ENCODE data around the gene TDRD3. TPM values are rescaled to one million over a fixed set of nuclear protein-coding genes. Genes with fewer than 3 reads are reported as not detected.

The TDRD3 gene
- total RNA-seq, 1 donor from 2014 or later, result 17.3 TPM

- no peak overlapping the region for H3K27ac Mint-ChIP-seq (ENCODE audit: unreplicated experiment)
- H3K36me3 Mint-ChIP-seq (ENCODE audit: low read depth, unreplicated experiment), result no peaks in the 10 kb centered on the region
- H3K4me3 Mint-ChIP-seq (ENCODE audit: unreplicated experiment), result no peak overlapping the region
- DNase-seq (ENCODE audit: low spot score), result no peak
- TF ChIP-seq CTCF (IDR thresholded peaks at IDR 0.05; ENCODE audit: unreplicated experiment), result no peak
- H3K9me3 Mint-ChIP-seq (ENCODE audit: unreplicated experiment), result no peaks in the 10 kb centered on the region
- H3K27me3 Mint-ChIP-seq (ENCODE audit: unreplicated experiment), result peaks cover 2% of the 10 kb centered on the region
- H3K4me1 Mint-ChIP-seq (ENCODE audit: unreplicated experiment), result no peaks in the 10 kb centered on the region
Measured at GRCh38 chr13:60623151-60623550, 226.1 kb downstream of the TDRD3 start.

Other genes starting within 250 kb of the TDRD3 start
- gene DIAPH3, start 233.3 kb upstream of the TDRD3 start, total RNA-seq (ENCODE audit: unreplicated experiment), result 4.5 TPM

Data from endothelial cell (in vitro differentiated cells).